Measurements from ENCODE around the gene NRAS. TPM values are rescaled to one million over a fixed set of nuclear protein-coding genes. Genes with fewer than 3 reads are reported as not detected.
A peak's percentile ranks its signal among the peaks of the same experiment; 100 is the strongest.
"Not testable (repeated sequence)": the region's sequence is repeated elsewhere in the genome, so short reads cannot be mapped to it uniquely, and the experiment has no call there.

The NRAS gene
- total RNA-seq (10 to 100 TPM in 1 of 4 donors, 1 to 10 TPM in 3; 7.3 to 12.8 (median 8.9) TPM), polyA plus RNA-seq (4.8 TPM)
- long read RNA-seq, donor 1, full-length matches to known transcripts = 2 of 3 reads
- long read RNA-seq, donor 1, partial matches to known transcripts = 1 of 3 reads
- long read RNA-seq, donor 1, other reads (novel, unspliced or antisense) = 0 of 3 reads
- long read RNA-seq, donor 2, full-length matches to known transcripts = 5 of 8 reads
- long read RNA-seq, donor 2, partial matches to known transcripts = 0 of 8 reads
- long read RNA-seq, donor 2, other reads (novel, unspliced or antisense) = 3 of 8 reads
- long read RNA-seq, donor 3, full-length matches to known transcripts = 25 of 28 reads
- long read RNA-seq, donor 3, partial matches to known transcripts = 2 of 28 reads
- long read RNA-seq, donor 3, other reads (novel, unspliced or antisense) = 1 of 28 reads
- long read RNA-seq, donor 4, full-length matches to known transcripts = 3 of 4 reads
- long read RNA-seq, donor 4, partial matches to known transcripts = 1 of 4 reads
- long read RNA-seq, donor 4, other reads (novel, unspliced or antisense) = 0 of 4 reads

DNA sequence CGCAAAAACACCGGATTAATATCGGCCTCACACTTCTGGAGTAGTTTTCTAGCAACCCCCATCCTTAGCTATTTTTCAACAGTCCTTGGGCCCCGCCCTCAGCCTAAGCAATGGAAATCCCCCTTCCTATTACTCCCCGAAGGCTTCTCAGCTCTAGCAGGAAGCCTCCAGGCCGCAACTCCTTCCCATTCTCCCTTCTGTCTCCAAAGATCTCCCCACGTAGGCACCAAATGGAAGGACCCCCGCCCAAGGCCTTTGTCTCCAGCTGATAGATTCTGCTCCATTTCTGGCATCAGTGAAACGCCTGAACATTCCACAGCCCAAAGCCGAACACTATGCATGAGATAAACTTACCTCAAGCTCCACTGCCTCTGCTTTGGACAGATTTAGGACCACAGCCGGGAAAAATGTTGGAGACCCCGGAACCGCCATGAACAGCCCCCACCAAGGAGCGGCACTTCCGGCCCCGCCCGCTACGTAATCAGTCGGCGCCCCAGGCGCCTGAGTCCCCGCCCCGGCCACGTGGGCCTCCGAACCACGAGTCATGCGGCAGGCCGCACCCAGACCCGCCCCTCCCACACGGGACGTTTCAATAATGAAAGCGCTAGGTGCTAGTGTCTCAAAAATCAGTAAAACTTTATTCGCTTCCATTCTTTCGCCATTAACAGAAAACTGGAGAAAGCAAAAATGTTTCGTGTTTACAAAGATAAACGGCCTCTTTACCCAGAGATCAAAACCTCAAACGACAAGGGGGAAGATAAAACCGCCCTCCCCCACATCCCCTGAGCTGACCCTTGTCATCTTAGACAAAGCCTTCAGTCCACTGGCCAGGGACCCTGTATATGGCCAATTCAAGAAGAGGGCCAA lies at the start of gene NRAS:
TSS of gene NRAS (minus strand) at position 468 of the 867 bp plus-strand sequence. CDS start 611 bp downstream, outside the sequence.
- peak; percentile 99 to 100 for ATAC-seq
- H3K4me1 ChIP-seq (ENCODE audit: control insufficient read depth, insufficient read depth, low read length) = peaks cover 2% of the 10 kb centered on the region
- H3K27ac ChIP-seq (ENCODE audit: low read length) = peak within 1 kb of the TSS; percentile 96
- no peaks in the 10 kb centered on the region for H3K27me3 ChIP-seq (ENCODE audit: control insufficient read depth, insufficient read depth)
- peak; percentile 96 to 98 (median 97) for DNase-seq
- intact Hi-C loops (cut with DNase I) = loop anchor here in 1 of 4 donors (5.0 kb wide), 1 partner anchor 41 kb away; the partner anchor contains the start of gene CSDE1
- peak within 1 kb of the TSS; percentile 97 for H3K4me3 ChIP-seq (ENCODE audit: low read length)
- H3K9me3 ChIP-seq (ENCODE audit: control insufficient read depth, low read length) = no peaks in the 10 kb centered on the region
- under 1% methylated on average over 38 of the region's 38 CpGs for WGBS

DNA sequence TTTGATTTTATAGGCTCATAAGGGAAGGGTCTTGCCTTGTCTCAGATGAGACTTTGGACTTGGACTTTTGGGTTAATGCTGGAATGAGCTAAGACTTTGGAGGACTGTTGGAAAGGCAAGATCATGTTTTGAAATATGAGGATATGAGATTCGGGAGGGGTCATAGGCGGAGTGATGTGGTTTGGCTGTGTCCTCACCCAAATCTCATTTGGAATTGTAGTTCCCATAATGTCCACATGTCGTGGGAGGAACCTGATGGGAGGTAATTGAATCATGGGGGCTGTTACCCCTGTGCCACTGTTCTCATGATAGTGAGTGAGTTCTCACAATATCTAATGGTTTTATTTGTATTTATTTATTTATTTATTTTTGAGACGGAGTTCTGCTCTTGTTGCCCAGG lies 48.1 kb upstream of the NRAS start:
- Histone ChIP-seq H3K27me3 (ENCODE audit: control insufficient read depth, insufficient read depth) (no peaks in the 10 kb centered on the region), H3K4me3 (ENCODE audit: low read length) (no peak overlapping the region), H3K9me3 (ENCODE audit: control insufficient read depth, low read length) (no peaks in the 10 kb centered on the region), H3K27ac (ENCODE audit: low read length) (no peak overlapping the region), H3K4me1 (ENCODE audit: control insufficient read depth, insufficient read depth, low read length) (no peaks in the 10 kb centered on the region)
- WGBS = 83% methylated on average over 4 of the region's 4 CpGs
- intact Hi-C loops (cut with DNase I) = no loop called here
- DNase-seq (no peak), ATAC-seq (no peak)

DNA sequence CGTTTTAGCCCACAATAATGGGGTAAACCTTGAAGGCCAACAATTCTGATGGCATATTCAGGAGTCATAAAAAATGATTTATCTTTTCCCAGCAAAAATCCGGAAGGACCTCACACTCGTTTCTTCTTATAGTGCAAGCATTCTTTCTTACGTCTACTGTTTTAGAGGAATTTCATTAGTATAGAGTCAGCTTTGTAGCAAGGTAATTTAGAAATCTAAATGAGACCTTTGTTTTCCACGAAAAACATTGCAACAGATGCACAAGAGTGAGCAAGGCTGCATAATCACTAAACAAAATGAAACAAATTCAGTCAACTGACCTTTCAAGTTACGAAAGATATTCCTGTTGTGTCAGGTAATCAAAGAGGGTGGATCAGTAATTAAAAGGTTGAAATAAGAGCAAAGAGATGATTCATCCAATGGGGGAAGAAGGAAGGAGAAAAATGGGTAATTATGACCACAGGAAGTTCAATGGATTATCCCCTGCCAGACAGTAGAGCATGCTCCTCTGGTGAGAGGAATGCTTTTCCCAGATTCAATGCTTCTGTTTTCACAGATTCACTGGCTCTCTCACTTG lies 41.8 kb upstream of the NRAS start:
- ATAC-seq (no peak), DNase-seq (no peak)
- peaks cover 4% of the 10 kb centered on the region for H3K4me1 ChIP-seq (ENCODE audit: control insufficient read depth, insufficient read depth, low read length)
- no peaks in the 10 kb centered on the region for H3K27me3 ChIP-seq (ENCODE audit: control insufficient read depth, insufficient read depth)
- peak overlapping the region; percentile 85 for H3K4me3 ChIP-seq (ENCODE audit: low read length)
- intact Hi-C loops (cut with DNase I) = loop anchor here in 1 of 4 donors (5.0 kb wide), 1 partner anchor 41 kb away; the partner anchor contains the start of gene NRAS
- H3K27ac ChIP-seq (ENCODE audit: low read length) = peak overlapping the region; percentile 99
- 28% methylated on average over 6 of the region's 6 CpGs for WGBS
- no peaks in the 10 kb centered on the region for H3K9me3 ChIP-seq (ENCODE audit: control insufficient read depth, low read length)

DNA sequence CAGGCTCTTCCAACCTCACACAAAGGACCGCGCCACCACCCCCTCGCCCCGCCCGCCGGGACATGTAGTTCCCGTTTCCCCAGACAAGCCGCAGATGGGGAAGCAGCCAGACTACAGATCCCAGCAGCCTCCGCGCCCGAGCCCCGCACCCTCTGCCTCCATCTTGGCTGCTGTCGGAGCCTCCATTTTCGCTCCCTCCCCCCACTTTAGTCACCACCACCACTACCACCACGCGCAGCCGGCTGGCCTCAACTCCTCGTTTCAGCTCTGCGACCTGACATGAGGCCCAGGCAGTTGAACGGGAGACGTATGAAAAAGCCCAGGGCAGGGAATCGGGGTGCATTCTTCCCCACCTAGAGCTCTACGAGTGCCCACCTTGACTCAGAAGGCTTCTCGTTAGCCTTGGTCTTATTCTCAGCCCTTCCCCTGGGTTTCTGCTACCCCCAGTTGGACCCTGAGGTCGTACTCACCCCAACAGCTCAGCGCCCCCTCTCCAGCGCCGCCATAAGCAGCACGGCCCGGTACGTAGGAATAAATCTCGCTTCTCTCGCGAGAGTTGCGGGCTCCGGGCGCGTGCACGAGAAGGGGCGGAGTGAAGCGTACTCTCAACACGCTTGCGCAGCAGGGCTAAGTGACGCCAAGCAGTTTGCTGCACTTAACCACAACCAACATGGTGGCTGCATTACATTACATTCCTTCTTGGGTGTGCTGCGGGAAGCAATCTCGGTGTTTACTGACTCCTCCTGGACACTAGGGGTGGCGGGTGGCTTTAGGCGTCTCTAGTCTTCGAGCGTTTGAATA lies 41.1 kb upstream of the NRAS start, which contains the start of gene CSDE1:
TSS of gene CSDE1 (minus strand) at position 530 of the 801 bp plus-strand sequence. CDS start 18,094 bp downstream, outside the sequence.
- Histone ChIP-seq H3K27ac (ENCODE audit: low read length) (peak within 1 kb of the TSS; percentile 99), H3K9me3 (ENCODE audit: control insufficient read depth, low read length) (no peaks in the 10 kb centered on the region), H3K27me3 (ENCODE audit: control insufficient read depth, insufficient read depth) (no peaks in the 10 kb centered on the region), H3K4me3 (ENCODE audit: low read length) (peak within 1 kb of the TSS; percentile 85), H3K4me1 (ENCODE audit: control insufficient read depth, insufficient read depth, low read length) (peaks cover 4% of the 10 kb centered on the region)
- peak; percentile 98 for DNase-seq
- intact Hi-C loops (cut with DNase I) = loop anchor here in 1 of 4 donors (5.0 kb wide), 1 partner anchor 40 kb away; the partner anchor contains the start of gene NRAS
- peak; percentile 97 to 98 for ATAC-seq
- WGBS = under 1% methylated on average over 50 of the region's 50 CpGs

DNA sequence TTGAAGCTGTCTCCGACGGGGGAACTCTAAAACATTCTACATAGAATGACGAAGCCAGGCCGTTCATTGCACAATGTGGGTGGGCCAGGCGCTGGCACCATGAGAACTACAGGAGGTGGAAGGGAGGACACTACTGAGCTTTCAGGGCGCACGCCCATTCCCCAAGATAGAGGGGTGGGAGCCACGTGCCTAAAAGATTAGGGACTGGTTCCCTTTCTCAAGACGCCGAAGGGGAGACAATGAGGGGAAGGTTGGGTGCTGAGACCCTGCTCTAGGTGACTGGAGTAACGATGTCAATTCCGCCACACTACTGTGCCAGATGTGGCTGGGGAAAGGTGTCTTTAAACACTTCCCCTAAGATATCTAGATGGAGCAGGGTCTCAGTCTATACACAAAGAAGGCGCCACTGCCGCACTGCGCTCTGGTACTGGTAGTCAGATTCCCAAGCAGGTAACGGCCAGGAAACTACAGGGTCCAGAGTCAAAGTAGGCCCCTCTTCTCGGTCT lies 40.4 kb upstream of the NRAS start:
- intact Hi-C loops (cut with DNase I) = loop anchor here in 1 of 4 donors (5.0 kb wide), 1 partner anchor 40 kb away; the partner anchor contains the start of gene NRAS
- no peaks in the 10 kb centered on the region for H3K27me3 ChIP-seq (ENCODE audit: control insufficient read depth, insufficient read depth)
- DNase-seq (peak; percentile 47 to 72 (median 56)), ATAC-seq (peak in 1 of 2 donors; percentile 41)
- WGBS = under 1% methylated on average over 17 of the region's 17 CpGs
- H3K27ac ChIP-seq (ENCODE audit: low read length) = peak overlapping the region; percentile 57
- H3K4me3 ChIP-seq (ENCODE audit: low read length) = peak overlapping the region; percentile 85
- peaks cover 9% of the 10 kb centered on the region for H3K4me1 ChIP-seq (ENCODE audit: control insufficient read depth, insufficient read depth, low read length)
- H3K9me3 ChIP-seq (ENCODE audit: control insufficient read depth, low read length) = no peaks in the 10 kb centered on the region

DNA sequence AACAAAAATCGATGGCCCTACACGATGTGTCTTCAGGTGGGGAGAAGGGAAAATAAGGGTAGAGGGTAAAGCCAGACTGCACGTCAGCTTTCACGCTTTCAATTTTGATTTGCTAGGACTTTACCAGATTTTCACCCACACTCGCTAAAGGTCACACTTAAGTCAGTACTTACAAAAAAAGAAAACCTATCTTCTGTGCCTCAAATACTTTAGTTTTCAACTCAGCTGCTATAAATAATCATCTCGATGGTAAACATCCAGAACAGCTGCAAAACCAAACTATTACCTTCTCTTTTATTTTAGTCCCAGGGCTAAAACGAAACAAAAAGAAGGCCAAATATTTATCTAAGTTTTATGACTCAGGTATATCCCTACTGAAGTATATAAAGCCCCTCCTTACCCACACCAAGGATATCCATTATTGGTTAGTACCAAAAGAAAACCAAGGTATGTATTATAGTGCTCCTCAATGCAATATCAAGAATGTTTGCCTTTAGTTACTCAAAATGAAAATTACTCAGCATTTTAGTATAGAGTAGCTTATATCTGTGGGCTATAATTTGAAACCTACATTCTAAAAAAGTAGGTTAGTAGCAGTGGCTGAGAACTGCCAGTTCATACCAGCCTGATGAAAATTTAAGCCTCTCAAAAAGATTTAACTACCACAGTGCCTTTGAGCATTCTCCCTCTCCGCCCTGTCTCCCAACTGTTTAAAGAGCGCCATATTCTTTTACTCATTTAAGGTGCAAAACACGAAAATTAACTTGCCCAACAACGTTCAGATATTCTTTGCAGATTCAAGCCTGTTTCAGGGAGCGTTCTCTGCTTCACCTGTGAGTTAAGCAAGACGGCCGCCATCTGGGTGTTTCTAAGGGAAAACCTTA lies 39.7 kb upstream of the NRAS start:
- Histone ChIP-seq H3K4me1 (ENCODE audit: control insufficient read depth, insufficient read depth, low read length) (peaks cover 11% of the 10 kb centered on the region), H3K27ac (ENCODE audit: low read length) (peak overlapping the region; percentile 6), H3K9me3 (ENCODE audit: control insufficient read depth, low read length) (no peaks in the 10 kb centered on the region), H3K4me3 (ENCODE audit: low read length) (peak overlapping the region; percentile 85), H3K27me3 (ENCODE audit: control insufficient read depth, insufficient read depth) (no peaks in the 10 kb centered on the region)
- intact Hi-C loops (cut with DNase I) = loop anchor here in 1 of 4 donors (5.0 kb wide), 1 partner anchor 39 kb away; the partner anchor contains the start of gene NRAS
- DNase-seq (no peak), ATAC-seq (no peak)
- whole genome bisulfite sequencing = 28% methylated on average over 14 of the region's 14 CpGs

DNA sequence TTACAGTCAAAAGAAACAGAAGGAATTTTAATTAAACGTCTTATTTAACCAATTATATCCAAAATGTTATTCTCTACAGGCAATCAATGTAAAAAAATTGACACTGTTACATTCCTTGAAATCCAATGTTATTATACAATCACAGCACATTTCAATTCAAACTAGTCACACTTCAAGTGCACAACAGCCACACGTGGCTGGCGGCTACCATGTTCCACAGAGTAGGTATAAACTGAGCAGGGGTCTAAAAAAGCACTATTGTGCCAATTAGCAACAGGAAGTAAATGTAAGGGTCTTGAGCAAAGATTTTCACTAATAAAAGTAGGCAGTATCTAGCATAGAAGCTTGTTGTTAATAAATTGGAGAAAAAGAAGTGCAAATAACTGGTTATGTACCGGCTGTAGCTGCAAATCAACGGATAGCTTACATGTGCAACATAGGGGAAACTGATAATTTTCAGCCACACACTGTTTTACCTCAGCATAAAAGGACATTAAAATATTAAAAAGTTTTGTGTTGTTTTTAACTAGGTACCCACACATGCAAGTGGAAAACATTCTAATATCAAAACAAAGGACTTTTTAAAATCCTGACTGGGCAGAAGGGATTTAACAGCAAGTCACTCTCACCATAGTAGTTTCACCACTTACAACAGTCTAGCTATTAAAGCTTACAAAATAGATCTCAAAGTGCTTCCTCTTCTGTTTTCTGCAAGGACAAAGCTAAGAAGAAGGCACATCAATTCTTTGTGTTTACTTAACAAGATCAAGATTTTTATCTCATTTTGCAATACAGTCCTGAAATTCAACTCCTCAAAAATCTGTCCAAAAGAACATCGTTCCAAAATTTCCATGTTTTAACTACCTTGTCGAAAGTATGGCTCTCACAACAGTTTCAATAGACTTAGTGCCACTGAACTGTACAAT lies 38.7 kb upstream of the NRAS start:
- intact Hi-C loops (cut with DNase I) = loop anchor here in 1 of 4 donors (5.0 kb wide), 1 partner anchor 38 kb away; the partner anchor contains the start of gene NRAS
- peak overlapping the region; percentile 85 for H3K4me3 ChIP-seq (ENCODE audit: low read length)
- ATAC-seq (no peak), DNase-seq (no peak)
- no peaks in the 10 kb centered on the region for H3K9me3 ChIP-seq (ENCODE audit: control insufficient read depth, low read length)
- no peaks in the 10 kb centered on the region for H3K27me3 ChIP-seq (ENCODE audit: control insufficient read depth, insufficient read depth)
- no peak overlapping the region for H3K27ac ChIP-seq (ENCODE audit: low read length)
- 44% methylated on average over 7 of the region's 7 CpGs for WGBS
- H3K4me1 ChIP-seq (ENCODE audit: control insufficient read depth, insufficient read depth, low read length) = peaks cover 14% of the 10 kb centered on the region

DNA sequence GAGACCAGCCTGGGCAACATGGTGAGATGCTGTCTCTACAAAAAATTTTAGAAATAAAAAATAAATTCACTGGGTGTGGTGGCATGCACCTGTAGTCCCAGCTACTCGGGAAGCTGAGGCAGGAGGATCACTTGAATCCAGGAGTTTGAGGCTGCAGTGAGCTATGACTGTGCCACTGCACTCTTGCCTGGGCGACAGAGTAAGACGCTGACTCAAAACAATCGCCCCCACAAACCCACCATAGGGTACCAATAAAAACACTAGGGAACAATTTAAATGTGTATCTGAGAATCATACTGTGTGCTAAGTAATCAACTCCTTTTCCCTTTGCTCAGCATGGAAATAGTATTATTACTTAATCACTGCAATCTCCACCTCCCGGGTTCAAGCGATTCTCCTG lies 37.1 kb upstream of the NRAS start:
- intact Hi-C loops (cut with DNase I); H3K27me3 ChIP-seq (ENCODE audit: control insufficient read depth, insufficient read depth); H3K27ac ChIP-seq (ENCODE audit: low read length); ATAC-seq; DNase-seq; H3K9me3 ChIP-seq (ENCODE audit: control insufficient read depth, low read length); H3K4me3 ChIP-seq (ENCODE audit: low read length): not testable (repeated sequence)
- 88% methylated on average over 6 of the region's 6 CpGs for WGBS
- H3K4me1 ChIP-seq (ENCODE audit: control insufficient read depth, insufficient read depth, low read length) = peaks cover 14% of the 10 kb centered on the region
